Psoas muscle (tissue), 8 donors: ENCODE measurements around the gene PRM1. TPM values are rescaled to one million over a fixed set of nuclear protein-coding genes. Genes with fewer than 3 reads are reported as not detected.

Experiments
- ATAC-seq, 4 donors: fragments of 200-7000 bp; cut with Tn5 transposase; one replicate each; pipeline ENCODE4 v1.9.1; 2020; ENCODE audit warnings: moderate library complexity in 3 of 4, mild to moderate bottlenecking in 2 of 4
- DNase-seq, 2 donors: peaks; one replicate each; pipeline ENCODE4 v3.0.0-alpha.2; 2020
- H3K27ac ChIP-seq: fragments of 200-600 bp; one replicate; pipeline ENCODE4 v1.8.0; 2022
- H3K27me3 ChIP-seq, 3 donors: fragments of 200-600 bp in 1 of 3; one replicate each; pipeline versions ENCODE4 v1.6.1 to v1.8.0; 2013 to 2022; ENCODE audit warnings: low read length in 2 of 3, mild to moderate bottlenecking in 2 of 3, moderate library complexity in 1 of 3; ENCODE audit not compliant: insufficient read depth in 3 of 3
- H3K36me3 ChIP-seq, 2 donors: fragments of 200-600 bp in 1 of 2; one replicate each; pipeline versions ENCODE4 v1.6.1 to v1.8.0; 2013 to 2022; ENCODE audit warnings: low read depth in 1 of 2, mild to moderate bottlenecking in 1 of 2, moderate library complexity in 1 of 2; ENCODE audit not compliant: insufficient read depth in 1 of 2
- H3K4me1 ChIP-seq: fragments of 200-600 bp; one replicate; pipeline ENCODE4 v1.8.0; 2022
- H3K4me3 ChIP-seq: fragments of 200-600 bp; one replicate; pipeline ENCODE4 v1.8.0; 2022; ENCODE audit warnings: mild to moderate bottlenecking
- H3K9me3 ChIP-seq: fragments of 200-600 bp; one replicate; pipeline ENCODE4 v1.8.0; 2022
- CTCF ChIP-seq: fragments of 200-600 bp; IDR thresholded peaks from one replicate; pipeline ENCODE4 v1.8.0; 2022; ENCODE audit warnings: antibody characterized with exemption
- WGBS, 3 donors: extraction: QIAGEN DNeasy Blood & Tissue Kit; methylation state at CpG; one replicate each; pipeline versions ENCODE4 v1.1.6 to v1.1.7; 2013; 5-methylcytosine and 5-hydroxymethylcytosine counted together
- intact Hi-C, 2 donors: fragments of 100-400 bp; cut with DNase I; formaldehyde crosslinking; loops; one replicate each; pipeline versions ENCODE4 v1.11.0 to v1.14.2; 2022
- polyA plus RNA-seq, 3 donors: library from polyadenylated mRNA; stranded (reverse); fragments of 200-250 nt; gene quantifications; one replicate each; pipeline ENCODE4 v1.2.3, GENCODE V29; 2013
- total RNA-seq, 4 donors: library from RNA; stranded (reverse); fragmentation: NEBNext Ultra II Directional in 2 of 4; extraction: Animal tissue kit (Norgen Biotek cat#: 25700) in 2 of 4; gene quantifications; one replicate each; pipeline versions ENCODE4 v1.2.1 to v1.2.4, GENCODE V29; 2021 to 2023
- donor health status: healthy with polysubstance abuse.
- donor health status: DM: no; HTN: no; CAD: no; lungs with moderate emphysema.
- donor health status: Bipolar disorder and iron deficiency.
- donor health status: healthy.
- donor health status: DM: yes; HTN: yes; CAD: no.
- donor health status: DM: no; HTN: no; CAD: no.
- donor health status: DM: no; HTN: no; CAD: no.
- donor health status: DM: yes; HTN: yes; CAD: no.

Gene PRM1
- total and polyA plus RNA-seq, 7 donors = not detected

- TF ChIP-seq CTCF = no peak
- intact Hi-C loops = no loop called here
- DNase-seq = no peak
- peaks cover 2% of the 10 kb centered on the region for H3K4me1 ChIP-seq
- no peaks in the 10 kb centered on the region for H3K27me3 ChIP-seq
- H3K36me3 ChIP-seq = no peaks in the 10 kb centered on the region
- no peak for ATAC-seq
- no peak overlapping the region for H3K27ac ChIP-seq
- H3K4me3 ChIP-seq = no peak overlapping the region
- WGBS, 3 donors = 85 to 88% (median 86%) methylated on average over 18 of the region's 18 CpGs
- H3K9me3 ChIP-seq = no peaks in the 10 kb centered on the region
Observed at GRCh38 chr16:11251525-11252481, 29.3 kb downstream of the PRM1 start.

GRCh38 chr16:11250786-11251524, 30.2 kb downstream of the PRM1 start:
- TF ChIP-seq CTCF = no peak
- Histone ChIP-seq H3K9me3 (no peaks in the 10 kb centered on the region), H3K4me1 (no peaks in the 10 kb centered on the region), H3K36me3 (no peaks in the 10 kb centered on the region), H3K4me3 (no peak overlapping the region), H3K27ac (no peak overlapping the region), H3K27me3 (no peaks in the 10 kb centered on the region)
- DNase-seq = no peak
- intact Hi-C loops = no loop called here
- ATAC-seq = no peak
- 96 to 97% (median 97%) methylated on average over 10 of the region's 10 CpGs for WGBS, 3 donors

GRCh38 chr16:11250091-11250785, 30.9 kb downstream of the PRM1 start:
- ATAC-seq (peak in 2 of 4 donors; percentile 41 to 42), DNase-seq (no peak)
- H3K27ac ChIP-seq = no peak overlapping the region
- TF ChIP-seq CTCF = no peak
- H3K36me3 ChIP-seq = no peaks in the 10 kb centered on the region
- H3K4me3 ChIP-seq = no peak overlapping the region
- intact Hi-C loops = no loop called here
- no peaks in the 10 kb centered on the region for H3K4me1 ChIP-seq
- no peaks in the 10 kb centered on the region for H3K27me3 ChIP-seq
- H3K9me3 ChIP-seq = no peaks in the 10 kb centered on the region
- 56 to 61% (median 57%) methylated on average over 16 of the region's 16 CpGs for WGBS, 3 donors

- intact Hi-C loops = no loop called here
- ATAC-seq (peak in 1 of 4 donors; percentile 17), DNase-seq (no peak)
- Histone ChIP-seq H3K27me3 (no peaks in the 10 kb centered on the region), H3K36me3 (no peaks in the 10 kb centered on the region), H3K9me3 (no peaks in the 10 kb centered on the region), H3K27ac (no peak overlapping the region), H3K4me1 (no peaks in the 10 kb centered on the region), H3K4me3 (no peak overlapping the region)
- TF ChIP-seq CTCF = no peak
- 91 to 93% (median 93%) methylated on average over 61 to 63 of the region's 63 CpGs for WGBS, 3 donors
Observed at GRCh38 chr16:11249233-11250061, 31.7 kb downstream of the PRM1 start.
